Activated CD4-positive, alpha-beta memory T cell treated with anti-CD3 and anti-CD28 coated beads, Interleukin-2, amount 10 ng/mL, durations not matched to agents 7 days and 5 days (primary cell): ENCODE data around the gene LEPROT. TPM values are rescaled to one million over a fixed set of nuclear protein-coding genes. Genes with fewer than 3 reads are reported as not detected.

Experiments used
- CTCF ChIA-PET: fragments of 350-600 bp; sonication (Branson Sonifier 250); formaldehyde crosslinking; loops from one replicate; lab custom pipeline; 2021; ENCODE audit warnings: antibody characterized with exemption, inconsistent platforms; lab: Charles Lee
- POLR2A ChIA-PET: fragments of 350-600 bp; sonication (Branson Sonifier 250); formaldehyde crosslinking; loops from one replicate; lab custom pipeline; 2021; ENCODE audit warnings: antibody characterized with exemption; lab: Charles Lee
- DNase-seq: peaks from one replicate; pipeline ENCODE4 v3.0.0-alpha.2; 2020
- H3K27ac Mint-ChIP-seq: one replicate; pipeline ENCODE4 v1.8.0; 2021; ENCODE audit warnings: mild to moderate bottlenecking, mixed read lengths
- H3K27me3 Mint-ChIP-seq: one replicate; pipeline ENCODE4 v1.8.0; 2021; ENCODE audit warnings: mixed read lengths
- H3K36me3 Mint-ChIP-seq: one replicate; pipeline ENCODE4 v1.8.0; 2021; ENCODE audit warnings: low read depth, mixed read lengths
- H3K4me1 Mint-ChIP-seq: one replicate; pipeline ENCODE4 v1.8.0; 2021; ENCODE audit warnings: mixed read lengths
- H3K4me3 Mint-ChIP-seq: one replicate; pipeline ENCODE4 v1.8.0; 2021; ENCODE audit warnings: mild to moderate bottlenecking, mixed read lengths
- H3K9me3 Mint-ChIP-seq: one replicate; pipeline ENCODE4 v1.8.0; 2021; ENCODE audit warnings: mixed read lengths
- total RNA-seq, 2 experiments: library from RNA; stranded (reverse); gene quantifications; one replicate each; pipeline ENCODE4 v1.2.3, GENCODE V29; 2021

Gene LEPROT
- total RNA-seq, 2 experiments from 2014 or later = 29.2 to 31.3 TPM

GRCh38 chr1:65393928-65394327 lies 26.5 kb upstream of the LEPROT start:
- Mint-ChIP-seq H3K4me3 (no peak overlapping the region), H3K27ac (peak overlapping the region; percentile 88), H3K27me3 (no peaks in the 10 kb centered on the region), H3K9me3 (no peaks in the 10 kb centered on the region), H3K4me1 (peaks cover 89% of the 10 kb centered on the region), H3K36me3 (peaks cover 33% of the 10 kb centered on the region)
- ChIA-PET POLR2A (interaction anchor here (1.0 to 3.5 kb wide), 7 partner anchors 23 to 428 kb away, joined by 3 to 33 read pairs (median 6); partner anchors contain the start of genes AK4, LEPR and LEPROT), CTCF (interaction anchor here (0.8 to 3.8 kb wide), 5 partner anchors 10 to 158 kb away, joined by 3 to 13 read pairs (median 6); partner anchors contain the start of genes LEPR and LEPROT)
- no peak for DNase-seq

GRCh38 chr1:65395887-65396612 lies 24.4 kb upstream of the LEPROT start:
- ChIA-PET POLR2A (interaction anchor here (4.1 kb wide), 1 partner anchor 23 kb away, joined by 19 read pairs; the partner anchor contains the start of genes LEPR and LEPROT), CTCF (interaction anchor here (1.8 kb wide), 1 partner anchor 25 kb away, joined by 7 read pairs; the partner anchor contains the start of genes LEPR and LEPROT)
- DNase-seq = no peak
- Mint-ChIP-seq H3K4me1 (peaks cover 74% of the 10 kb centered on the region), H3K4me3 (no peak overlapping the region), H3K9me3 (no peaks in the 10 kb centered on the region), H3K27me3 (no peaks in the 10 kb centered on the region), H3K27ac (peak overlapping the region; percentile 60), H3K36me3 (peaks cover 31% of the 10 kb centered on the region)

GRCh38 chr1:65398083-65398482 lies 22.4 kb upstream of the LEPROT start:
- CTCF ChIA-PET = no interaction called here
- POLR2A ChIA-PET = interaction anchor here (4.1 kb wide), 1 partner anchor 21 kb away, joined by 19 read pairs; the partner anchor contains the start of genes LEPR and LEPROT
- no peaks in the 10 kb centered on the region for H3K27me3 Mint-ChIP-seq
- peaks cover 56% of the 10 kb centered on the region for H3K4me1 Mint-ChIP-seq
- no peak overlapping the region for H3K4me3 Mint-ChIP-seq
- no peak for DNase-seq
- H3K36me3 Mint-ChIP-seq = peaks cover 17% of the 10 kb centered on the region
- no peak overlapping the region for H3K27ac Mint-ChIP-seq
- H3K9me3 Mint-ChIP-seq = no peaks in the 10 kb centered on the region

- ChIA-PET POLR2A (interaction anchor here (4.1 kb wide), 1 partner anchor 20 kb away, joined by 19 read pairs; the partner anchor contains the start of genes LEPR and LEPROT), CTCF (interaction anchor here (0.6 kb wide), 1 partner anchor 576 kb away, joined by 3 read pairs; no protein-coding TSS in a partner anchor)
- no peak overlapping the region for H3K4me3 Mint-ChIP-seq
- no peaks in the 10 kb centered on the region for H3K9me3 Mint-ChIP-seq
- H3K36me3 Mint-ChIP-seq = peaks cover 17% of the 10 kb centered on the region
- no peak overlapping the region for H3K27ac Mint-ChIP-seq
- no peaks in the 10 kb centered on the region for H3K27me3 Mint-ChIP-seq
- peaks cover 48% of the 10 kb centered on the region for H3K4me1 Mint-ChIP-seq
- no peak for DNase-seq
These were observed 21.5 kb upstream of the LEPROT start for GRCh38 chr1:65399003-65399402.

- DNase-seq = no peak
- H3K4me3 Mint-ChIP-seq = no peak overlapping the region
- H3K27ac Mint-ChIP-seq = no peak overlapping the region
- H3K36me3 Mint-ChIP-seq = peaks cover 27% of the 10 kb centered on the region
- POLR2A ChIA-PET = no interaction called here
- H3K9me3 Mint-ChIP-seq = no peaks in the 10 kb centered on the region
- CTCF ChIA-PET = no interaction called here
- peaks cover 23% of the 10 kb centered on the region for H3K4me1 Mint-ChIP-seq
- no peaks in the 10 kb centered on the region for H3K27me3 Mint-ChIP-seq
These were observed 18.9 kb upstream of the LEPROT start for GRCh38 chr1:65401612-65402011.

GRCh38 chr1:65404941-65405340 lies 15.5 kb upstream of the LEPROT start:
- Mint-ChIP-seq H3K27ac (no peak overlapping the region), H3K27me3 (no peaks in the 10 kb centered on the region), H3K36me3 (peaks cover 18% of the 10 kb centered on the region), H3K9me3 (no peaks in the 10 kb centered on the region), H3K4me3 (no peak overlapping the region), H3K4me1 (no peaks in the 10 kb centered on the region)
- ChIA-PET POLR2A (interaction anchor here (1.3 kb wide), 1 partner anchor 14 kb away, joined by 4 read pairs; no protein-coding TSS in a partner anchor), CTCF (interaction anchor here (1.8 to 1.9 kb wide), 2 partner anchors 11 to 15 kb away, joined by 5 to 9 read pairs; partner anchors contain the start of genes LEPR and LEPROT)
- no peak for DNase-seq

- no peaks in the 10 kb centered on the region for H3K27me3 Mint-ChIP-seq
These were observed 12.6 kb upstream of the LEPROT start for GRCh38 chr1:65407877-65408276.

GRCh38 chr1:65409314-65409713 lies 11.2 kb upstream of the LEPROT start:
- H3K4me1 Mint-ChIP-seq = peaks cover 2% of the 10 kb centered on the region
- ChIA-PET POLR2A (interaction anchor here (1.0 kb wide), 1 partner anchor 10 kb away, joined by 3 read pairs; no protein-coding TSS in a partner anchor), CTCF (interaction anchor here (1.5 kb wide), 1 partner anchor 11 kb away, joined by 3 read pairs; the partner anchor contains the start of genes LEPR and LEPROT)
- no peak overlapping the region for H3K27ac Mint-ChIP-seq
- no peaks in the 10 kb centered on the region for H3K9me3 Mint-ChIP-seq
- DNase-seq = no peak
- no peaks in the 10 kb centered on the region for H3K27me3 Mint-ChIP-seq
- H3K4me3 Mint-ChIP-seq = no peak overlapping the region
- peaks cover 24% of the 10 kb centered on the region for H3K36me3 Mint-ChIP-seq

More at GRCh38 chr1:65407877-65408276, 12.6 kb upstream of the LEPROT start:
- Mint-ChIP-seq H3K4me1 (peaks cover 2% of the 10 kb centered on the region), H3K4me3 (no peak overlapping the region), H3K36me3 (peaks cover 22% of the 10 kb centered on the region), H3K27ac (no peak overlapping the region), H3K9me3 (no peaks in the 10 kb centered on the region)
- ChIA-PET POLR2A (no interaction called here), CTCF (no interaction called here)
- no peak for DNase-seq

- Mint-ChIP-seq H3K36me3 (peaks cover 21% of the 10 kb centered on the region), H3K4me1 (peaks cover 2% of the 10 kb centered on the region), H3K27ac (no peak overlapping the region), H3K4me3 (no peak overlapping the region), H3K9me3 (no peaks in the 10 kb centered on the region), H3K27me3 (no peaks in the 10 kb centered on the region)
- DNase-seq = no peak
- CTCF ChIA-PET = interaction anchor here (1.5 kb wide), 1 partner anchor 10 kb away, joined by 3 read pairs; the partner anchor contains the start of genes LEPR and LEPROT
- POLR2A ChIA-PET = interaction anchor here (1.0 kb wide), 1 partner anchor 9 kb away, joined by 3 read pairs; no protein-coding TSS in a partner anchor
These were observed 10.6 kb upstream of the LEPROT start for GRCh38 chr1:65409816-65410326.

GRCh38 chr1:65412256-65412983 lies 8.0 kb upstream of the LEPROT start:
- CTCF ChIA-PET = interaction anchor here (0.7 kb wide), 1 partner anchor 18 kb away, joined by 3 read pairs; no protein-coding TSS in a partner anchor
- POLR2A ChIA-PET = no interaction called here
- H3K4me1 Mint-ChIP-seq = peaks cover 2% of the 10 kb centered on the region

GRCh38 chr1:65412984-65413375 lies 7.5 kb upstream of the LEPROT start:
- Mint-ChIP-seq H3K4me3 (no peak overlapping the region), H3K9me3 (no peaks in the 10 kb centered on the region), H3K27ac (no peak overlapping the region), H3K4me1 (peaks cover 4% of the 10 kb centered on the region), H3K36me3 (peaks cover 10% of the 10 kb centered on the region), H3K27me3 (no peaks in the 10 kb centered on the region)
- DNase-seq = no peak
- CTCF ChIA-PET = no interaction called here
- POLR2A ChIA-PET = no interaction called here

More at GRCh38 chr1:65412256-65412983, 8.0 kb upstream of the LEPROT start:
- Mint-ChIP-seq H3K27ac (no peak overlapping the region), H3K36me3 (peaks cover 10% of the 10 kb centered on the region), H3K27me3 (no peaks in the 10 kb centered on the region), H3K9me3 (no peaks in the 10 kb centered on the region), H3K4me3 (no peak overlapping the region)
- no peak for DNase-seq

GRCh38 chr1:65414538-65414937 lies 5.9 kb upstream of the LEPROT start:
- H3K27ac Mint-ChIP-seq = no peak overlapping the region
- ChIA-PET CTCF (no interaction called here), POLR2A (no interaction called here)
- no peak overlapping the region for H3K4me3 Mint-ChIP-seq
- no peaks in the 10 kb centered on the region for H3K9me3 Mint-ChIP-seq
- H3K27me3 Mint-ChIP-seq = no peaks in the 10 kb centered on the region
- DNase-seq = no peak
- H3K36me3 Mint-ChIP-seq = peaks cover 10% of the 10 kb centered on the region
- peaks cover 13% of the 10 kb centered on the region for H3K4me1 Mint-ChIP-seq
